ENCODE results near the gene RPS6KA2.

Gene RPS6KA2

DNA sequence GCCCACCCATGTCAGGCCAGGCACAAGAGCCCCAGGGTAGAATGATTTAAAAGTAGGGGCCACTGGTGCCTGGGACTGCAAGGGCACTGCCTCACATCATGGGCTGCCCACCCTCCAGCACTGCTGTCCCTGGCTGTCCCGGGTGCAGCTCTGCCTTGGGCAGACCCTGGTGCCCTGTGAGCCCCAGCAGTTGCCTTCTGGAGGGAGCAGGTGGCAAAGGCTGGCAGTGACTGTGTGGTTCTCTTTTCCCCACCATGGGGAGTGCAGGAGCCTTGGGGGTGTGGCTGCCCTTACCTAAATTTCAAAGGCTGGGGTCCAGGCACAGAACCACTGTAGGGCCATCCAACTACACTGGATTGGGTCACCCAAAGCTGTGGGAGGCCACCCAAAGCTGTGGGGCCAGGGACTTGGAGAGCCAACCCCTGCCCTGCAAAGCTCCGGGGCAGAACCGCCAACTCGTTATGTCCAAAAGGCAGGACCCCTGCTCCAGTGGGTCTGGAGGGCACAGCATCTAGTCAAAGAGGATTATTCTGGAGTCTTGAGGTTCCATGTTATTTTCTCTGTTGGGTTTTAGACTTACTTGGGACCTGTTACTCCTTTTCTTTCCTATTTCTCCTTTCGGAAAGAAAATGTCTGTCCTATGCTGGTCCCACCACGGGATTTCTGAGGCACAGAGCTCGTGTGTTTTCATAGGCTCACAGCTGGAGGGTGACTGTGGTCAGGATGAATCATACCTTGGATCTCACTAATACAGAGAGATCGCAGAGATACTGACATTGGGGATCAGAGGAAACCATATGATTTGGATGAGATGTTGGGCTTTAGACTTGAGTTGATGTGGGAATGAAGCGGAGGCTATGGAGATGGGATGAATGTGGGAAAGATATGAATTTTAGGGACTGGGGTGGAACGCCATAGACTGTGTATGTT, 105.9 kb downstream of the RPS6KA2 start:
- DNase-seq = no peak

DNA sequence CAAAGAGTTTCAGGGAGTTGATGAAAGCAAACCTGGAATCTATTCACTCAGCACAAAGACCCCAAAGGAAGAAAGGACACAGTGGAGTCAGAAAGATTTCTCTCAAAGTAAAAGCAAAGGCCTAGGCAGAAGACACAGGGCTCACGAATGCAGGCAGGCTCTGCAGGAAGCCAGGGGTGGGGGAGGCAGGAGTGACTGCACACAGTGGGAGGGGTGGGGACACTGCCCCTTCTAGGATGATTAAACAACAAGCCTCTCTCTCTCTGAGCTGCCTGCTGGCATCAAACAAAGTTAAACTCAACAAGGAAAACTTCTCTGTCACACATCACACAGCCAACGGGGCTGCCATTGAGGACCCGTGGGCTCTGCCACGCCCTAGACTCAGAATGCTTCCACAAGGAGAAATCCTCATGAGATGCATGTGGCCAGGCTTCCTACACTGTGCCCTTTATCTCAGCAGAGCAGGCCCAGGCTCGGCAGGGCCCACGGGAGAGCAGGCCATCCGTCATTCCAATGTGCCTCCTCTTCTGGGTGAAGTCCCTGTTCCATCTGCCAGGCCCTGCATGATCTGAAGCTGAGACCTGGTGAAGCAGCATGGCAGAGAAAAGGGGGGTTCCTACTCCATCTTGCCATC, 110.7 kb downstream of the RPS6KA2 start:
- DNase-seq = peak in 1 of 3 donors; percentile 17

DNA sequence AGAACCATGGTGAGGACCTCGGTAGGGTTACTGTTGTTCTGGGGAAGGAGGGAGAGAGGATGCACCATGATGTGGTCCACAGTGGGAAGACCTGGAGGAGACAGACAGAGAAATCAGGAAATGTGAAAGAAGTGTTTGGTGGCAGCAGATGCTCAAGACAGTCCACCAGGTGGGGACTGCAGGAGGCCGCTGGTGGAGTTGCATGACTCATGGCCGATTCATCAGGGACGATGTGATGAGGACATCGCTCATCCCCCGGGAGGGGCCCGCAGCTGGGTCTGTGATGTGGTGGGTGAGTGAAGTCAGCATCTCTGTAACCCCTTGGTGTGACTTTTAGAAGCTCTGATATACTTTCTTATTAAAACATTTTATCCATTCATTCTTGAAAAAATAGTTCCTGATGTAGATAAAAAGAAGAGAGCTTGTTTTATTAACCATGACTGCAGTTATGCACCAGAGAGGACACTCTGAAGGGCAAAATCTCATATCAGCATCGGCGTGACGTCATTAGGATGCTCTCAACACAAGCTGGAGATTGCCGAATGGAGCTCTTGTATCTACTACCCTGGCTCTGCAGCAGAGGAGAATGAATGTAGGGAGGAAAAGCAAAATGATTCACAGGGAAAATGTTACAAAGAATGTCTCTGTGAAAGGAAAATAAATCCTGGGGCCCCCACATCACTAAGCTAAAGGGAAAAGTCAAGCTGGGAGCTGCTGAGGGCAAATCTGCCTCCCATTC, 111.8 kb downstream of the RPS6KA2 start:
- DNase-seq = peak; percentile 41 to 62 (median 61)

DNA sequence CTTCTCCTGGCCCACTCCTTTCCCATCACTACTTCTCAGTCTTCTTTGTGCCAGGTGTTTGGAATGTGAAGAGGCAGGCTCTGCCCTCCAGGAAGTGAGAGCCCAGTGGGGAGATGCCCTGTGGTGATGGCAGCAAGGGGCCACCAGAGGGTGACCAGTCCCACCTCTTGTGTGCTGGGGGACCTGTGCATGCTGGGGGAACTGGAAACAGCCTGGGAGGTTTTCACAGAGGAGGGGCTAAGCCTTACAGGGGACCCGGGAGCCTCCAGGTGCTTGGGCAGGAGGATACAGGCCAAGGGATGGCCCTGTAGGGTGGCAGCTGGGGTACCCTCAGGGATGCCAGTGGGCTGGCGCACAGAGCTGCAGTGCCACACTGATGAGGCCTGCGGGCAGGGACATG, 112.9 kb downstream of the RPS6KA2 start:
- no peak for DNase-seq

DNA sequence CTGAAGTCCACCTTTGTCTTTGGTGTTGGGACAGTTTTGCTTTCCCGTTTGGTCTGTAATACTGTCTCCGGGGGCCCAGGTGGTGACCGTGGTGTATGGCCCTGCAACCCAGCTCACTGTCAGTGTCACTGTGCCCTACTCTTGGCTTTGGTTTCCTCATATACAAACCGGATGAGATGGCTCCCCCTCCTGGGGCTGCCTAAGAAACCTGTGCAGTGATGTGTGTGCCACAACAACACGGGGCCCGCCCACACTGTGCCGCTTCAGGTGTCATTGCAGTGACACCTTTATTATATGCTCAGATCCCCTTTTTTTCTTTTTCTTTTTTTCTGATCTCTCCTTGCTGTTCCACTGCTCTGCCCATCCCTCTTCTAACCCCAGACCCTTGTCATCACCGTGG, 114.5 kb downstream of the RPS6KA2 start:
- DNase-seq = no peak

DNA sequence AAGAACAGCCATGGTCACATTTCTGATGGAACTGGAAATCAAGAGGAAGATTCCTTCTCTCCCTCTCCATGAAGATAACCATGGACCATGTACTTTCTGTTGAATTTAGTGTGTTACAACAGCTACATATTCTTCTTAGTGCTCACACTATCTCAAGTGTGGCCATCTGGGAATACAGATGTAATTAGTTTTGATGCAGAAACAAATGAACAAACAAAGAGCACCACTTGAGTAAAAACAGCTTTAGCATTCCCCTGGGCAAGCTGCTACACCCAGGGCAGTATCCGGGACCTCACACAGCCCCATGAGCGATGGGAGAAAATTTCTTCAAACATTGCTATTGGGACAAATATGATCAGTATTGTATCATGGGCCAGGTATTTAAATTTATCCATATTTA, 115.7 kb downstream of the RPS6KA2 start:
- DNase-seq = no peak

DNA sequence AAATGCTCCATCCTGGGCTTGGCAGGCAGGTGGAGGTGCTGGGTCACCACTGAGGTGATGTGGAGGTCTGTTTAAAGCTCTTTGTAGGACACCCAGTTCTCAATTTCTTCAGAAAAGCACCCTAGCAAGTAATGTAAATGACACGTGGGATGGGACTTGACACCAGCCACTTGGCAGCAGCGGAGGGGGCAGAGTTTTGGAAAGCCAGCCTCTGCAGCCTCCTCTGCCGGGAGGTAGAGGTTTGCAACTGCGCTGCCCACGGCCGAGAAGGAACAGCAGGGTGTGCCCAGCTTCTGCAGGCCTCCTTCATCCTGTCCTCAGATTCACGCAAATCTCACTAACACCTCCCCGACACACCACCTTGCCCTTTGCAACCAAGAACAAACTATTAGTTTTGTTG, 117.9 kb downstream of the RPS6KA2 start:
- no peak for DNase-seq

DNA sequence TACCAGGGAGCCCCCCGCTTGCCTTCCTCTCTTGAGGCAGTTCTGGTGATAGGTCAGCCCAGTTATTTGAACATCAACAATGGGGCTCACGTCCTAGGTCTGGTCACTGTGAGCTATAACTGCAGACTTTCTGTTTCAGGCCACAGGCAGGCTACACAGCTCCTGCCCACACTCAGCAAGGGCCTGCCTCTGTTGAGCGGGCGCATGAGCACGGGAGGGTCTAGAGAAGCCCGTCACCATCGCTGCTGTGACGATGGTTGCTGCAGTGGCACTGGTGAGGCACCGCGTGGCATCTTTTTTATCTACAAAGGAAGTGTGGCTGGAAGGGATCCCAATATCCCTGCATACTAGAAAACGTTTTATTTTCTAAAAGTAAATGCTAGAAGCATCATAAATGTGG, 118.3 kb downstream of the RPS6KA2 start:
- DNase-seq = no peak

DNA sequence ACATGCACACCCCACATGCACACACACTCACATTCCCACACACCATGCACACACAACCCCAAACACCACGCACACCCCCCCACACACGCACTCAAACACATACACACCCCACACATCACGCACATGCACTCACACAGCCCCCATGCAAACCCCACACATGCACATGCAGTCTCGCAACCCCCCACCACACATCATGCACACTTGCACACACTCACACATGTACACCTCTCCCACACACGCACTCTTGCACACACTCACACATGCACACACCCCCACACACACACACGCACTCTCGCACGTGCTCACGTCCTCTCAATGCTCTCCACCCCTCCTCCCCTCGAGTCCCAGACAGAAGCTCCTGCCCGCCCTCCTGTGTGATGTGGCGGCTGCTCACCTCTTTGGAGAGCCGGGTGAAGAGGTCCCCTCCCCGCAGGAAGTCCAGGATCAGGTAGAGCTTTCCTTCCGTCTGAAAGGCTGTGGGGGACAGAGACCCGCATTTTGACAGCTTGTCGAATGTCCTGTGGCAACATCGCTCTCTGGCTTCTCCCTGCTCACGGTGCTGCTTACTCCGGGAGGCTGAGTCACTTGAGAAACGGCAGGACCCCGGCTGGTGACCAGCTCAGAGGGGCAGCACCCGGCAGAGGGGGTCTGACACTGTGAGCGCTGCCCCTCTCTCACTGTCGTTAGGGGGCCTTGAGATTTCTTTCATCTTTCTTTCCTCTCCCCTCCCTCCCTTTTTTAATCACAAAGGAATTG, 119.1 kb downstream of the RPS6KA2 start:
- no peak for DNase-seq

DNA sequence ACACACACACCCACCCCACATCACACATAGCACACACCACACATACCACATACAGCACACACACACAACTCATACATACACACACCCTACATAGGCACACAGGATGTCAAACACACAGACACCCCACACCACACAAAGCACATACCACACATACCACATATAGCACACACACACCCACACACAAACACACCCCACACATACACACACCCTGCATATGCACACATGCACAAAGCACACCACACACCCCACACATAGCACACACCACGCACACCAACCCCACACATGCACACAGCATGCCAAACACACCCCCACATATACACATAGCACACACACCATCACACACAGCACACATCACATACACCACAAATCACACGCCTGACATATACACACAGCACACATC, 119.7 kb downstream of the RPS6KA2 start:
- DNase-seq = no peak

DNA sequence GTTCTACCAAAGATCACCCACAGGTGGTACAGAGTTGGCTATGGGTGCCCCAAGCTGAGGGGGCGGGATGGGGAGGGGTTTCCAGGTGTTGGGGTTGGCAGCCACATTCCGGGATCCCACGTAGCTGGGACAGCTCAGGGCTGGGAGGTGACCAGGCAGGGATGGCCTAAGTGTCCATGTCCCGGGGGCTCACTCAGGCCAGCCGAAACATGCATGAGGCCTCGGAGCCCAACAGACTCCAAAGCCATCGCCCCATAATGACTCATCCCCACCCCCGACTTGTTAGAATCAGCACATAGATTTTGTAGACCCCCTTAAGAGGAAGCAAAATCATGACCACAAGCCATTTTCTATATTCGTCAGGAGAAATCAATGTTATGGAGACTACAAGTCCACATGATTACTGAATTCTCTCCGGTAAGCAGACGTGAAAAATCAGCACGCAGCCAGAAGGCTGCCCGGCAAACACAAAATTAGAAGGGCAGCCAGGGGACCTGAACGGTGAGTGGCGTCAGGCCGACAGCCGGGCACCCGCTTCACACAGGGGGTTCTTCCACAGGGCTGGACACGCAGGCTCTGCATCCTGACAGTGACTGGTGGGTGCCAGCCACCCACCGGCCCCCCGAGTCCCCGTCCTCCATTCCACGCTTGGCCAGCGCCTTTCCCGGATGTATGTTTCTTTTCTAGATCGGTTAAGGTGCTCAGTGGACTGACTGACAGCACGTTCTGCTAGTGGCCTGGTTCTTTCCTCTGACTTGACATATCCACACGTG, 121.7 kb downstream of the RPS6KA2 start:
- no peak for DNase-seq

DNA sequence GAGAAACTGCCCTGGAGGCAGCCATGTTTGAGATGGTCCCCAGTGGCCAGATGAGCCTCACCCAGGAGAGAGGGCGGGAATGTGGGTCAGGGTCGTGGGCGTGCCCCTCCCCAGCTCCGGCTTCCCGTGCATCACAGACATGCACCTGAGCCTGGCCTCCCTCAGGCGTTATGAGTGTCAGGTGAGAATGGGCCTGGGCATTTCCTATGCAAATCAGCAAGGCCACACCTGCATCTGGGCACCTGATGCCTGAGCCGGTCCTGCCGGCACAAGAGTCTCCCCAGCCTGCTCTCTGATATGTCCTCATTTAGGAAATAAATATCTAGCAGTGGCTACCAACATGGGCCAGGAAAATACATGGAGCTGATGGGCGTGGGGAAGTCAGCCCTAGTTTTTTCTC, 123.0 kb downstream of the RPS6KA2 start:
- DNase-seq = no peak

DNA sequence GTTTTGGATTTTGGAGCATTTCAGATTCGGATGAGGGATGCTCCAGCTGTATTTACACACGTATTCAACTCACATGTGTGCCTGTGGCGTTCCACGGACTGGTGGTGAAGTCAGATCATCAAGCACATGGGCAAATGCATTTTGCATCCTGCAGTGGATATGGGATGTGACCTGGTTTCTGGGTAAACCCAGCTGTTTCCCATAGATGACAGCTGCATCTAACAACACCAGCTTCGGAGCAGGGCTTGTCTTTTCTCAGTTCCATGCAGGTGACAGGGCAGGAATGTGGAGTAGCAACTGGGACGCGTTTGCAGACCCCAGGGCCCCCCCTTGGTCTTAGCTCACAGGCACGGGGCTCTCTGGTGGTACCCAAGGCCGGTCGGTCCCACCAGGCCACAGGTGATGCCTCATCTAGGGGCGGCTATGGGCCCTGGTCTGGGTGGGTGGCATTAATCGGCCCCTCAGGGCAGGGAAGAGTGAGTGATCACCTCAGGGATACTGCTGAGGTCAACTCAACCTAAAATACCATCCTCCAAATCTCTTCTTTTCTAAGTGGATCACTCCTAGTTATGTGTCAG, 123.8 kb downstream of the RPS6KA2 start:
- no peak for DNase-seq

DNA sequence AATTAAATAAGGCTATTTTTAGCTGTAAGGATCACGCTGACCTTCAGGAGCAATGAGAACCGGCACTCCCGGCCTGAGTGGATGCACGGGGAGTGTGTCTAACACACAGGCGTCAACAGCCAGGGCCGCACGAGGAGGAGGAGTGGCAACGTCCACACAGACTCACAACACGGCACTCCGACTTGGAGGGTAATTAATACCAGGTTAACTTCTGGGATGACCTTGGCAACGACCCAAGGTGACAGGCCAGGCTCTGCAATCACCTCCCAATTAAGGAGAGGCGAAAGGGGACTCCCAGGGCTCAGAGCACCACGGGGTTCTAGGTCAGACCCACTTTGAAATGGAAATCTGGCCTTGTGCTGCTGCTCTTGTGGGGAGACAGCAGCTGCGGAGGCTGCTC, 124.6 kb downstream of the RPS6KA2 start:
- DNase-seq = no peak

DNA sequence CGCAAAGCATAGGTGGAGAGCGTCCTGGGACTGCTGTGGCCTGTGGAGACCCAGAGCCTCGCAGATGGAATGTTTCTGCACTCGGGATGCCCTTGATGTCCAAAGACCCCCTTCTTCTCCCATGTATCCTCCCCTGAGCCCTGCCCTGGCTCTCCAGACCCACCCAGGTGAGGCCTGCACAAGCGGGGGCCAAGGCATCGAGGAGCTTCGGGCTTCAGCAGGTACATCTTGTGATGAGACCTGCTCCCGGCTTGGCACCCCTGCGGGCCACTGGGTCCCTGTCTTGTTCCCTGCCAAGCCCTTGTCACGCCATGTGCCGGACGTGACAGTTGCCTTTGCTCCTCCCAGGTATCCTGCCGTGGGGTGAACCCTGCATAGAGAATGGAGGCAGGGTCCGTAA, 125.8 kb downstream of the RPS6KA2 start:
- DNase-seq = no peak

DNA sequence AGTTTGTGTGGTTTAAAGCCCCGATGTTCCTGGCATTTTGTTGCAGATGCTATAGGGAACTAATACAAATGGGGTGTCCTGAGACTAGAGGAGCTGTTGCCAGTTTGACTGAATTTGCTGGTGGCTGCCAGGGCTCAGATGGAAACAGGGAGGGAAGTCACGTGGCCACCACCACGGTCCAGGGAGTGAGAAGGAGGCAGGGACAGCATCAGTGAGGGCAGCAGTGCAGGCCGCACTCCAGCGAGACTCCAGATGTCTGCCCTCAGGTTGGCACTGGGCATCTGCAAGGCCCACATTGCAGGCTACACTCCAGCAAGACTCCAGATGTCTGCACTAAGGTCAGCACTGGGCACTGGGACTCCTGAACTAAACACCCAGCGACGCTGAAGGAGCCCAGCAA, 126.8 kb downstream of the RPS6KA2 start:
- DNase-seq = no peak

DNA sequence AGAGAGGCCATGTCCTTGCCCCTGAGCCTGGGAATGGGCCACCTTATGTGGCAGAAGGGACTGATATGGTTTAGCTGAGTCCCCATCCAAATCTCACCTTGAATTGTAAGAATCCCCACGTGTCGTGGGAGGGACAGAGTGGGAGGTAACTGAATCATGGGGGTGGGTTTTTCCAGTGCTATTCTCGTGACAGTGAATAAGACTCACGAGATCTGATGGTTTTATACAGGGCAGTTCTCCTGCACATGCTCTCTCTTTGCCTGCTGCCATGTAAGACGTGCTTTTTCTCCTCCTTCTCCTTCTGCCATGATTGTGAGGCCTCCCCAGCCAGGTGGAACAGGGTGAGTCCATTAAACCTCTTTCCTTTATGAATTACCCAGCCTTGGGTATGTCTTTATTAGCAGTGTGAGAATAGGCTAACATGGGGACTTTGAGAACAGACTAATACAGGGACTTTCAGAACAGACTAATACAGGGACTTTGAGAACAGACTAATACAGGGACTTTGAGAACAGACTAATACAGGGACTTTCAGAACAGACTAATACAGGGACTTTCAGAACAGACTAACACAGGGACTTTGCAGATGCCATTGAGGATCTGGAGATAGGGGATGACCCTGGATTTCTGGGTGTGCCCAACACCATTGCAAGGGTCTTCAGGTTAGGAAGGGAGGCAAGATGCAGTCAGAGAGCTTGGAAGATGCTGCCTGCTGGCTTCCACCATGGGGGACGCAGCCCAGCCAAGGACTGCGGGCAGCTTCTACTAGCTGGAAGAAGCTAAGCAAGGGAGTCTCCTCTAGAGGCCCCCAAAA, 127.5 kb downstream of the RPS6KA2 start:
- DNase-seq = peak; percentile 25 to 46 (median 34)

DNA sequence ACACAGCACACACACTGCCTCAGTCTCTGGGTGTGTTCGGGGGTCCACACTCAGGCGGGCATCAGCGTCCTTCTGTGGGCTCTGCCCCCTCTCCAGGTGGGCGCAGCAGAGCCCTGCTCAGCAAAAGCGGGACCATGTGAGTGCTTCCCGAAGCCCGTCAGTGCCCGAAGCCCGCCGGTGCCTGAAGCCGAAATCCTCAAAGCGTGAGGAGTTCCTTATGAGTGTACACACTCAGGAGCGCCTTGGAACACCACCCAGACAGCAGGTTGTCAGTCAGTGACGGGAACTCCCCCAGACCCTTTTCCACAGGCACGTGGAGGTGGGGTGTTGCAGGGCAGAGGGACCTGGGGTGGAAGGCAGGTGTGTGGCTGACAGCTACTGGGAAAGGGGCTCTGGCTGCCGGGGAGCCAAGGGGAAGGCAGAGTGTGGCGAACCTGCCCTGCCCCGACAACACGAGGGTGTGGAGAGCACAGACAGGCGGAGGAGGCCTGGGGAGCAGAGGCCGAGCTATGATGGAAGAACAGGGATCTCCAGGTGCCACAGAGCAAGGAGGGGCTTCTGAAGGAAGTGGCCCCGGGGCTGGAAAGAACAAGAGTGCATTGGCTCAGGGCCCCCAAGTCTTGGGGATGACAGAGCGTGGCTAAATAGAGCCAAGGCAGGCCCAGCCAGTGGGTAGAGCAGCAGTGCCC, 128.2 kb downstream of the RPS6KA2 start:
- DNase-seq = no peak

DNA sequence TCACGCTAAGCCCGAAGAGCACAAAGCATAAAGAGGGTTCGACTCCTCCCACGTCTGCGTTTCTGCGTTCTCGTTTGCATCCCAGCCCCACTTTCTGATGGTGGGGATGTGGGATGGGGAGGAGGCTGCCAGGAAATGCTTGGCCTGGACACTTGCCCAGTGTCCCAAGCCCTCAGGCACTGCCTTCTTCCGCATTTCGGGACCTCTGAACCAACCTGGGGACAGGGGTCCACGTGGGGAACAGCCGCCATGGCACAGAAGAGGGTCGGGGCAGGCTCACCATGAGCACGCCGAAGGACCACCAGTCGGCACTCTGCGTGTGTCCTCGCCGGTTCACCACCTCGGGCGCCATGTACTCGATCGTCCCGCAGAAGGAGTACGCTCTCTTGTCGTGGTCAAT, 128.8 kb downstream of the RPS6KA2 start:
- DNase-seq = no peak
